ENCODE results near the gene KRTAP5-8.

- TF ChIP-seq TAF1 (IDR thresholded peaks at IDR 0.05; ENCODE audit: borderline replicate concordance, low read depth, low read length) = no peak
- no peak for TF ChIP-seq POLR2AphosphoS5 (IDR thresholded peaks at IDR 0.05; ENCODE audit: low read depth, low read length)
- TF ChIP-seq POLR2A (IDR thresholded peaks at IDR 0.05; ENCODE audit: low read depth, low read length) = no peak
Observed at GRCh38 chr11:71527576-71528210, 10.1 kb upstream of the KRTAP5-8 start.
